Epithelial cell of esophagus (primary cell): Measurements from ENCODE around the gene MYH7B.

Experiments
- DNase-seq: peaks from one replicate; pipeline ENCODE4 v3.0.0; 2010; ENCODE audit warnings: low read depth
- H3K4me3 ChIP-seq: 2 replicates; pipeline ENCODE4 v1.5.1; 2011; ENCODE audit warnings: mild to moderate bottlenecking, low read length, control low read depth
- CTCF ChIP-seq: IDR thresholded peaks from 2 replicates; pipeline ENCODE4 v1.5.1; 2011; ENCODE audit warnings: low read depth, mild to moderate bottlenecking, low read length, control low read depth, inconsistent platforms; ENCODE audit not compliant: insufficient read depth; ENCODE audit errors: missing control alignments

MYH7B gene

GRCh38 chr20:34951252-34951651 lies 4.4 kb upstream of the MYH7B start:
- no peak overlapping the region for H3K4me3 ChIP-seq
- peak; percentile 85 for DNase-seq
- no peak for TF ChIP-seq CTCF

- H3K4me3 ChIP-seq, result no peak overlapping the region
- no peak for DNase-seq
- no peak for TF ChIP-seq CTCF
These were observed 4.0 kb upstream of the MYH7B start for GRCh38 chr20:34951652-34952051.

- TF ChIP-seq CTCF, result no peak
- no peak for DNase-seq
- H3K4me3 ChIP-seq, result no peak overlapping the region
These were observed 3.0 kb upstream of the MYH7B start for GRCh38 chr20:34952671-34953070.

DNA sequence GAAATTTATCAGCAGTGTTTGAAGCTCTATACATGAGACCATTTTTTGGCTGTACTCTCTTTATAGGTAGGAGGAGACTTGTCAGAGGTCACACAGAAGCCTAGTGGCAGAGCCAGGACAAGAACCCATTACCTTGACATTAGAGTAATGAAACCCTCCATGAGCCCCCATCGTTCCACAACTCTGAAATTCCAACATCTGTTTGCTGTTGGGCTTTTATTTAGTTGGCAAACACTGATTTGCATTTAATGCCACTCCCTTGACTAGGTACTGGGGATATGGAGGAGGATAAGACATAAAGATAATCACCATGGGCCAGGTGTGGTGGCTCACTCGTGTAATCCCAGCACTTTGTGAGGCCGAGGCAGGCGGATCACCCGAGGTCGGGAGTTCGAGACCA lies 1.7 kb upstream of the MYH7B start:
- TF ChIP-seq CTCF, result no peak
- H3K4me3 ChIP-seq, result no peak overlapping the region
- DNase-seq, result no peak

DNA sequence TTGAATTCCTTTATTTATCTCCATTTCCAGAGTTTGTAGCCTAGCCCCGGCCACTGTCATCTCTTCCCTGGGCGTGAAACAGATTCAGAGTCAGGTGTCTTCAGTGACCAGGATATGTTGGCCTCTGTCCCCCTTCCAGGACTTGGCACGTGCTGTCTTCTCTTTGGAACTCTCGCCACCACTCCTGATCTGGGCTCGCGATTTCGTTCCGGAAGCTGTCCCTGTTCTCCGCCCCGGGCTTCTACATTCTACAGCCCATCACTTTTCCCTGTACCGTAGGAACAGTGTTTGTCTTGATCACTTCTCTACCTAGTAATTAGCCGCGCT lies 801 bp upstream of the MYH7B start:
- no peak for TF ChIP-seq CTCF
- H3K4me3 ChIP-seq, result peak overlapping the region; percentile 86
- peak; percentile 17 for DNase-seq

DNA sequence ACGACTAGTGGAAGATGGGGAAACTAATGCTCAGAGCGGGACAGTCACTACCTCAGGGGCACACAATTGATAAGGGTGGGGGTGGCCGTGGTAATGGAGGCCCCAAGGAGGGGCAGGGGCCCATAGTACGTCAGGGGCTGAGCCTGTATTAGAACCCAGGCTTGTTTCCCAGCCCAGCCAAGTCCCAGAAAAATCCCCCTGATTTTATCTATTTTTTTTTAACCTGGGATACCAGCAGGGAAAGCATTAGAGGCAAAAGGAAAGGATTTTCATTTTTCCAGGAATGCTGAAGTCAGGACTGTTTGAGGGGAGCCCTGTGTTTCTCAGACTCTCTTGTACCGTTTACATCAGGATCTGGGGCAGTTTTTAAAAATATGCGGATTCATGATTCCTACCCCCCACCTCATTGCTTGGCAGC lies 382 bp downstream of the MYH7B start:
- TF ChIP-seq CTCF, result no peak

GRCh38 chr20:34956751-34957472 lies 1.2 kb downstream of the MYH7B start:
- H3K4me3 ChIP-seq, result no peak overlapping the region
- TF ChIP-seq CTCF, result no peak
- DNase-seq, result no peak

More for the DNA sequence above, 382 bp downstream of the MYH7B start:
- no peak for DNase-seq
- H3K4me3 ChIP-seq, result peak overlapping the region; percentile 86
